Erythroblast (primary cell): ENCODE measurements around the gene GAK.
"Not testable (repeated sequence)": the region's sequence is repeated elsewhere in the genome, so short reads cannot be mapped to it uniquely, and the experiment has no call there.

ENCODE experiments used
- DNase-seq, 2 experiments: peaks; one replicate each; lab custom pipeline; 2025; lab: John Stamatoyannopoulos, UW
- GATA1 ChIP-seq: IDR thresholded peaks from 2 replicates; pipeline ENCODE4 v1.6.1; 2011; ENCODE audit warnings: low read depth, mild to moderate bottlenecking, control low read depth, low read length, moderate library complexity
- POLR2A ChIP-seq: IDR thresholded peaks from 2 replicates; pipeline ENCODE4 v1.6.1; 2011; ENCODE audit warnings: mild to moderate bottlenecking, low read length

GAK gene

GRCh38 chr4:931960-932712, at the start of gene GAK, which contains the start of gene TMEM175:
Gene GAK (minus strand): TSS chr4:932316. CDS start chr4:932187, 129 bp downstream.
Gene TMEM175 (plus strand): TSS chr4:932460. CDS start chr4:947740, 15,280 bp downstream.
- peak; percentile 97 to 99 for DNase-seq
- TF ChIP-seq POLR2A (peak; percentile 95), GATA1 (no peak)

DNA sequence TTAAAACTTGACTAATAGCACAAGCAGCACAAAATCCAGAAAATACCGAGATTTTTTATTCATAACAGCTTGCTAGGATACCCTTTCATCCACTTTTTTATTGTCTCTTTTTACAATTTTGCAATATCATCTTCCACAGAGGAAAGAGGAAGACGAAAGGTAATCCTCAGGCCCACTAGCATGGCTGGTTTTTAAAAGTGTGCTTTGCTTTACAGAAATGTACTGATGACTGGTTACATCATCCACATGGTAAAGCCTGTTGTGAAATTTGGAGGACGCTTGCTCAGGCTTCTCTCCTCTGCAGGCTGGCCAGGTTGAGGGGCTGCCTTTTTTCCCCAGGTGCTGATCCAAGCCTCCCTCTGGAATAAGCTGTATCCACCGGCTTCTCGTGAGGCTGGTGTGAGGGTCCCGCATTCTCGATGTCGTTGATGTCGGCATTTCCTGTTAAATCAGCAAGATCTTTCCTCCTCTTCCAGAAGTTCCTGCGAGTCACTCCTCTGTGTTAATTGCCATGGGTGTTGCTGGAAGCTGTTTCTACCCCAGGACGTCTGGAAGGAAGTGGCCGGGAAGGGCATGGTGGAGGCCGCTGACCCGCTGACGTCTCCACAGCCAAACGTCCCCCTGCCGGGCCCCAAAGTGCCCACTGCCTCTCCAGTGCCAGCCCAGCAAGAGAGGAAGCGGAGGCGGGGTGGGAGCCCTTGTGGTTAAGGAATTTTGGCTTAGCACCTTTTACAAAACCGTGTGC, 47.0 kb upstream of the GAK start:
- TF ChIP-seq GATA1 (no peak), POLR2A (no peak)
- peak in 1 of 2 experiments; percentile 34 for DNase-seq

DNA sequence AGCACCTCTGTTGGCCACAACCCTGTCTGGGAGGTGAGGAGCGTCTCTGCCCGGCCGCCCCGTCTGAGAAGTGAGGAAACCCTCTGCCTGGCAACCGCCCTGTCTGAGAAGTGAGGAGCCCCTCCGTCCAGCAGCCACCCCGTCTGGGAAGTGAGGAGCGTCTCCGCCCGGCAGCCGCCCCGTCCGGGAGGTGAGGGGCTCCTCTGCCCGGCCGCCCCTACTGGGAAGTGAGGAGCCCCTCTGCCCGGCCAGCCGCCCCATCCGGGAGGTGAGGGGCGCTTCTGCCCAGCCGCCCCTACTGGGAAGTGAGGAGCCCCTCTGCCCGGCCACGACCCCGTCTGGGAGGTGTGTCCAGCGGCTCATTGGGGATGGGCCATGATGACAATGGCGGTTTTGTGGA, 43.9 kb upstream of the GAK start:
- not testable (repeated sequence) for DNase-seq

- TF ChIP-seq POLR2A (no peak), GATA1 (no peak)
These were observed 42.6 kb upstream of the GAK start for GRCh38 chr4:974668-975067.

GRCh38 chr4:973431-974397, 41.6 kb upstream of the GAK start, which contains the start of gene DGKQ:
Gene DGKQ (minus strand): TSS chr4:973569. CDS start chr4:973482, 87 bp downstream.
- TF ChIP-seq POLR2A (no peak), GATA1 (no peak)
- peak; percentile 87 to 94 for DNase-seq

More at GRCh38 chr4:974668-975067, 42.6 kb upstream of the GAK start:
- DNase-seq: no peak

- peak; percentile 45 to 62 for DNase-seq
- TF ChIP-seq POLR2A (no peak), GATA1 (no peak)
These were observed 40.7 kb upstream of the GAK start for GRCh38 chr4:972651-973424.

- TF ChIP-seq POLR2A: no peak
- TF ChIP-seq GATA1: no peak
- DNase-seq: no peak
These were observed 39.8 kb upstream of the GAK start for GRCh38 chr4:971666-972500.

DNA sequence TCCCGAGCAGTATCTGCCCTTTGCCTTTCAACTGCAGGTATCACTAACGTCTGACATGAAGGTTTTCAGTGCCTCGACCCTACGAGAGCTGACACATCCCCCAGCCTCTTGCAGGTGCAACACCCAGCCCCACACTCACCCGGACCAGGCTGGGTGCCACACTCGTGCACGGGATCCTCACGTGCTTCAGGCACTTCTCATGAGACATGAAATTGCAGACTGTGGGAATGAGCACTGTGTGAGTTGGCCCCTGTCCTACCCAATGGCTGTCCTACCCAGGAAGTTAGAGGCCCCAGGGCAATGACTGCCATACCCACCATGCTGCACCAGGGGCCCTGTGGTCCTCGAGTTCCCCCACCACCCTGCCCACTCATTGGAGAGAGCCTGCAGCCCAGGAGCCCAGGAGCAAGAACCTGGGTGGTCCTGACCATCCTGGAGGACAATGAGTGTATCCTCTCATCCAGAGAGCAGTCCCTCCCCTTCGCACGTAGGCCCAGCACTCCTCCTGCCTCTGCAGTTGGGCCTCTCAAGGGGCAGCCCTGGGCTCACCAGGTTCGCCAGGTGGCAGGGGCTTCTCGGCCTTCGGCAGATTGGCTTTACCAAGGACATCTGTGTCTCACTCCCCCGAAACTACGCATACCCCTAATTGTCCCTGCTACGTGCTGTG, 38.9 kb upstream of the GAK start:
- TF ChIP-seq POLR2A (no peak), GATA1 (no peak)
- DNase-seq: no peak

- DNase-seq: peak in 1 of 2 experiments; percentile 31
- TF ChIP-seq POLR2A (no peak), GATA1 (no peak)
These were observed 38.1 kb upstream of the GAK start for GRCh38 chr4:970046-970745.

GRCh38 chr4:968621-969394, 36.7 kb upstream of the GAK start:
- DNase-seq: no peak
- TF ChIP-seq POLR2A (no peak), GATA1 (no peak)

- DNase-seq: no peak
These were observed 36.1 kb upstream of the GAK start for GRCh38 chr4:968221-968620.

More at GRCh38 chr4:968221-968620, 36.1 kb upstream of the GAK start:
- TF ChIP-seq POLR2A (no peak), GATA1 (no peak)
